ENCODE data around the gene PGBD2. TPM values are rescaled to one million over a fixed set of nuclear protein-coding genes. Genes with fewer than 3 reads are reported as not detected.

Gene PGBD2
- total and polyA plus RNA-seq, 2 of the 8 experiments (the other 6 are each of a cell fraction or from before 2014, with no cell fraction given): 4.5 to 7.7 TPM

DNA sequence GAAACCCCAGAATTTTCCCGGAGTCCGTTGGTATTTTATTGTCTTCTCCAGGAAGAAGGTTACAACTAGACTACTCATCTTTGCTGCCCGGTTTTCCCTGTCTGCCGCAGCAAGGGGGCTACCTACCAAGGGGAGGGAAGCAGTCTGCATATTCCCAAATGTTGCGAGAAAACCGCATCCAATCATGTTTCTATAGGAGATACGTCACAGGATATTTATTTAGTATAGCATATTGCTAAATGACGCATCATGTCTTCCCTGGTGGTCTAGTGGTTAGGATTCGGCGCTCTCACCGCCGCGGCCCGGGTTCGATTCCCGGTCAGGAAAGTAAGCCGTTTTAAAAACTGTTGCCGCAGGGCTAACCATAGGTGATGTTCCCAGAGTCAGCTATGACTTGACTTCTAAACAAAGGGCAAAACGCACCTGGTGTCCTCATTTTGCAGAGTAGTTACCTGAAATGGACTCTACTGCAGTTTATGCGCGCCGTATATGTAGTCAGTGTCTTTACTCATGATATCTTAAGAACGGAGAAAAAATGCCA is 32.0 kb upstream of the PGBD2 start:
- Histone ChIP-seq H3K56ac (replicated peaks; ENCODE audit: insufficient read length, low read depth, low read length) (no peak overlapping the region), H3K14ac (ENCODE audit: insufficient read length) (no peak overlapping the region), H2BK12ac (ENCODE audit: low read depth, low read length) (no peak overlapping the region), H2BK20ac (ENCODE audit: low read length) (no peak overlapping the region), H4K5ac (ENCODE audit: insufficient read length, low read depth, low read length) (no peak overlapping the region), H3K23me2 (ENCODE audit: low read depth, low read length) (peaks cover 4% of the 10 kb centered on the region), H3K79me1 (ENCODE audit: low read depth, low read length) (no peaks in the 10 kb centered on the region), H3K27me3 (replicated peaks in 1 of 4; ENCODE audit: control insufficient read depth in 3 of 4, extremely low read depth in 1 of 4, insufficient read depth in 3 of 4, low read length in 3 of 4) (no peaks in the 10 kb centered on the region), H3K9me3 (ENCODE audit: insufficient read depth in 2 of 2, low read depth in 1 of 2, low read length in 1 of 2) (no peaks in the 10 kb centered on the region), H3K23ac (ENCODE audit: insufficient read length) (no peak overlapping the region), H3K4me1 (replicated peaks in 1 of 4; ENCODE audit: control insufficient read depth in 3 of 4, insufficient read depth in 4 of 4, low read length in 3 of 4) (peaks cover 0 to 2% (median 0%) of the 10 kb centered on the region in 4 experiments; a peak in 1 of 7 replicates), H3K4ac (replicated peaks; ENCODE audit: insufficient read length, low read depth, low read length) (no peak overlapping the region), H2BK5ac (ENCODE audit: low read depth, low read length) (no peak overlapping the region), H3K4me2 (ENCODE audit: insufficient read depth in 1 of 2, low read depth in 2 of 2, low read length in 2 of 2) (peak overlapping the region; percentile 60 to 80), H3K27ac (ENCODE audit: low read depth, low read length) (no peak overlapping the region), H2BK15ac (ENCODE audit: low read length) (no peak overlapping the region), H3K4me3 (ENCODE audit: extremely low read depth in 1 of 4, insufficient read depth in 2 of 4, low read depth in 3 of 4, low read length in 4 of 4) (peak overlapping the region; percentile 85 to 94 (median 90)), H3K9ac (replicated peaks in 1 of 4; ENCODE audit: extremely low read depth in 1 of 4, low read depth in 3 of 4, low read length in 3 of 4) (0 out of 7 replicates have a peak overlapping the region, but pooled peaks of 1 of the 4 experiments have one; percentile 27), H2AFZ (ENCODE audit: low read length) (no peak overlapping the region), H2BK120ac (replicated peaks; ENCODE audit: low read depth, low read length) (no peak overlapping the region), H4K91ac (replicated peaks; ENCODE audit: insufficient read length, low read length) (no peak overlapping the region), H3K36me3 (ENCODE audit: control insufficient read depth in 2 of 4, insufficient read depth in 4 of 4, low read length in 3 of 4) (no peaks in the 10 kb centered on the region), H2AK5ac (ENCODE audit: low read depth, low read length) (no peak overlapping the region), H3K79me2 (ENCODE audit: control insufficient read depth in 1 of 2, insufficient read depth in 2 of 2, low read length in 2 of 2) (no peaks in the 10 kb centered on the region), H3K18ac (ENCODE audit: extremely low read depth, low read length) (no peak overlapping the region), H4K20me1 (replicated peaks in 1 of 2; ENCODE audit: control insufficient read depth in 1 of 2, insufficient read depth in 2 of 2, low read length in 2 of 2) (no peaks in the 10 kb centered on the region), H4K8ac (ENCODE audit: extremely low read depth, insufficient read depth, low read length) (peak overlapping the region; percentile 68; the same call in 1 of the 2 replicates)
- DNase-seq (ENCODE audit: low read depth in 1 of 2, low spot score in 2 of 2): peak in 1 of 2 experiments; percentile 91
- CTCF ChIA-PET (ENCODE audit: partially characterized antibody): interaction anchor here (0.7 to 4.0 kb wide), 6 partner anchors 10 to 54 kb away, joined by 3 to 32 read pairs (median 4); partner anchors contain the start of gene PGBD2
- POLR2A ChIA-PET (ENCODE audit: partially characterized antibody): interaction anchor here (0.6 to 4.6 kb wide), 12 partner anchors 10 to 48 kb away, joined by 3 to 46 read pairs (median 6); partner anchors contain the start of genes PGBD2, SH3BP5L, ZNF672 and ZNF692
- 8% methylated on average over 23 of the region's 23 CpGs; no CpG with 5 or more reads in 1 of the 2 experiments for WGBS, 2 experiments (ENCODE audit: extremely low coverage in 1 of 2, insufficient coverage in 1 of 2, insufficient read length in 1 of 2, insufficient replicate concordance in 2 of 2, low coverage in 1 of 2, low lambda C conversion rate in 2 of 2, missing lambda C conversion rate in 1 of 2)
- peak; percentile 68 for FAIRE-seq
- TF ChIP-seq SAP30 (IDR thresholded peaks at IDR 0.05; ENCODE audit: insufficient read depth, insufficient replicate concordance, low read length) (no peak), POLR2AphosphoS5 (IDR thresholded peaks at IDR 0.05; ENCODE audit: low read depth, low read length) (no peak), MAFK (IDR thresholded peaks at IDR 0.05; ENCODE audit: low read depth, low read length) (peak; percentile 74; the same call in 1 of the 2 replicates), TAF7 (optimal IDR thresholded peaks at IDR 0.05; ENCODE audit: borderline replicate concordance, low read depth, low read length) (peak; percentile 26), POU5F1 (IDR thresholded peaks at IDR 0.05; ENCODE audit: low read depth, low read length) (peak; percentile 27; the same call in 1 of the 2 replicates), CREB1 (IDR thresholded peaks at IDR 0.05) (peak; percentile 78), YY1 (IDR thresholded peaks at IDR 0.05; ENCODE audit: low read depth, low read length) (0 out of 2 replicates have a peak, but pooled peaks have one; percentile 16), ATF2 (IDR thresholded peaks at IDR 0.05; ENCODE audit: low read length) (0 out of 2 replicates have a peak, but pooled peaks have one; percentile 43), BRCA1 (IDR thresholded peaks at IDR 0.05; ENCODE audit: low read depth, low read length) (no peak), CEBPB (IDR thresholded peaks at IDR 0.05; ENCODE audit: low read depth, low read length) (0 out of 2 replicates have a peak, but pooled peaks have one; percentile 39), TCF12 (IDR thresholded peaks at IDR 0.05; ENCODE audit: low read depth, low read length) (0 out of 2 replicates have a peak, but pooled peaks have one; percentile 6), ASH2L (IDR thresholded peaks at IDR 0.05; ENCODE audit: low read length) (peak; percentile 96)
